SK-MEL-5 (cell line): ENCODE results near the gene SSR2. TPM values are rescaled to one million over a fixed set of nuclear protein-coding genes. Genes with fewer than 3 reads are reported as not detected.

Experiments used
- DNase-seq: peaks from one replicate; pipeline ENCODE4 v3.0.0-alpha.2; 2016; ENCODE audit warnings: low read depth, low spot score
- in situ Hi-C: cut with HindIII; loops from 2 replicates; pipeline ENCODE4 v1.10.0; 2016; ENCODE audit warnings: low sequenced_read_pairs, high pct_unique_total_duplicates, low pct_unique_long_range_greater_than_20kb
- total RNA-seq: library from RNA; depleted of rRNA; stranded (reverse); fragments of >200 nt; shearing (Covaris generic); gene quantifications from 2 replicates; pipeline ENCODE4 v1.2.3, GENCODE V29; 2014

Gene SSR2
- total RNA-seq, 1 experiment from 2014 or later: 350 TPM

GRCh38 chr1:155981266-155982088 is 39.3 kb downstream of the SSR2 start:
- DNase-seq: peak; percentile 29
- in situ Hi-C loops: no loop called here

GRCh38 chr1:155979597-155980343 is 41.0 kb downstream of the SSR2 start:
- DNase-seq: no peak
- in situ Hi-C loops: no loop called here

GRCh38 chr1:155978973-155979429 is 41.8 kb downstream of the SSR2 start:
- DNase-seq: no peak
- in situ Hi-C loops: no loop called here

GRCh38 chr1:155978325-155978972 is 42.3 kb downstream of the SSR2 start, which contains the start of gene ARHGEF2:
TSS of gene ARHGEF2 (minus strand) at chr1:155978547. CDS start at chr1:155978427, 120 bp downstream.
- DNase-seq: peak; percentile 31
- in situ Hi-C loops: no loop called here

- DNase-seq: no peak
- in situ Hi-C loops: no loop called here
These were observed 42.9 kb downstream of the SSR2 start for GRCh38 chr1:155977690-155978324.

GRCh38 chr1:155976913-155977689 is 43.6 kb downstream of the SSR2 start:
- in situ Hi-C loops: no loop called here
- DNase-seq: no peak

GRCh38 chr1:155976062-155976912 is 44.5 kb downstream of the SSR2 start:
- in situ Hi-C loops: no loop called here

GRCh38 chr1:155975375-155976061 is 45.2 kb downstream of the SSR2 start:
- no peak for DNase-seq
- in situ Hi-C loops: no loop called here

More at GRCh38 chr1:155976062-155976912, 44.5 kb downstream of the SSR2 start:
- DNase-seq: no peak

GRCh38 chr1:155974208-155975115 is 46.3 kb downstream of the SSR2 start:
- in situ Hi-C loops: no loop called here
- no peak for DNase-seq

- in situ Hi-C loops: no loop called here
- no peak for DNase-seq
These were observed 47.0 kb downstream of the SSR2 start for GRCh38 chr1:155973723-155974122.

GRCh38 chr1:155971910-155972809 is 48.6 kb downstream of the SSR2 start:
- in situ Hi-C loops: no loop called here

GRCh38 chr1:155970531-155971167 is 50.1 kb downstream of the SSR2 start:
- no peak for DNase-seq
- in situ Hi-C loops: no loop called here

More at GRCh38 chr1:155971910-155972809, 48.6 kb downstream of the SSR2 start:
- no peak for DNase-seq

- no peak for DNase-seq
These were observed 51.4 kb downstream of the SSR2 start for GRCh38 chr1:155969377-155969791.

More at GRCh38 chr1:155969377-155969791, 51.4 kb downstream of the SSR2 start:
- in situ Hi-C loops: no loop called here
